ENCODE results near the gene GPR160. TPM values are rescaled to one million over a fixed set of nuclear protein-coding genes. Genes with fewer than 3 reads are reported as not detected.

GPR160 gene
- total and polyA plus RNA-seq, 10 of the 15 experiments (the other 5 are each of a cell fraction or from before 2014, with no cell fraction given): 1.2 to 57.7 (median 30.9) TPM

GRCh38 chr3:170083343-170083742 lies 45.5 kb downstream of the GPR160 start:
- ChIA-PET POLR2A (interaction anchor here (0.5 kb wide), 1 partner anchor 94 kb away, joined by 3 read pairs; no protein-coding TSS in a partner anchor), RAD21 (ENCODE audit: unreplicated experiment) (no interaction called here), CTCF (no interaction called here), SMC1A (ENCODE audit: uncharacterized antibody, unreplicated experiment) (interaction anchor here (1.7 kb wide), 1 partner anchor 9 kb away, joined by 3 read pairs; no protein-coding TSS in a partner anchor)
- H3K4me2 ChIP-seq (ENCODE audit: control insufficient read depth, insufficient read depth): no peak overlapping the region
- no peaks in the 10 kb centered on the region for H3K4me1 ChIP-seq (ENCODE audit: control insufficient read depth, insufficient read depth, low read length)
- H3K9me3 ChIP-seq (replicated peaks; ENCODE audit: control insufficient read depth, insufficient read depth, low read length): no peaks in the 10 kb centered on the region
- no peak overlapping the region for H3K4me3 ChIP-seq
- no peaks in the 10 kb centered on the region for H3K27me3 ChIP-seq (replicated peaks in 1 of 2; ENCODE audit: control insufficient read depth in 2 of 2, insufficient read depth in 2 of 2, low read length in 1 of 2)
- no peak overlapping the region for H3K9ac ChIP-seq (ENCODE audit: control insufficient read depth, insufficient read depth, low read length)
- no peak for DNase-seq (ENCODE audit: low read depth, low spot score)
- H3K79me2 ChIP-seq (ENCODE audit: control insufficient read depth, insufficient read depth, low read length): no peaks in the 10 kb centered on the region
- WGBS (ENCODE audit: insufficient coverage, insufficient replicate concordance, low lambda C conversion rate, missing lambda C conversion rate): 95% methylated on average over 1 of the region's 1 CpG
- in situ Hi-C loops (cut with MboI): no loop called here
- no peak overlapping the region; the same call in 1 of the 2 replicates for H3K27ac ChIP-seq (ENCODE audit: control insufficient read depth, insufficient read depth)
- intact Hi-C loops (cut with micrococcal nuclease; ENCODE audit: unreplicated experiment): no loop called here
- BruUV-seq (replicated peaks): no TSS peak
- no peak overlapping the region for H2AFZ ChIP-seq (ENCODE audit: control insufficient read depth, low read depth, low read length)
- no peak for ATAC-seq
- H4K20me1 ChIP-seq (ENCODE audit: control insufficient read depth, insufficient read depth): no peaks in the 10 kb centered on the region
- no peak for FAIRE-seq
- H3K36me3 ChIP-seq (ENCODE audit: control insufficient read depth in 2 of 2, insufficient read depth in 2 of 2, low read length in 1 of 2): 0 out of 4 replicates have a peak, but pooled peaks cover 0 to 12% of the 10 kb centered on the region in 2 experiments
- TF ChIP-seq POLR2AphosphoS2 (IDR thresholded peaks at IDR 0.05; ENCODE audit: low read depth, low read length) (no peak), ZNF217 (IDR thresholded peaks at IDR 0.05) (no peak), CREB1 (IDR thresholded peaks at IDR 0.05; ENCODE audit: low read depth) (no peak), MYC (IDR thresholded peaks at IDR 0.05; ENCODE audit: insufficient read depth, insufficient read length, insufficient replicate concordance, low read length, severe bottlenecking) (no peak), SMC3 (IDR thresholded peaks at IDR 0.05; ENCODE audit: borderline replicate concordance, low read length) (no peak), ASH2L (IDR thresholded peaks at IDR 0.05; ENCODE audit: borderline replicate concordance, low read depth) (no peak), E4F1 (IDR thresholded peaks at IDR 0.05; ENCODE audit: borderline replicate concordance, partially characterized antibody) (no peak), ZNF592 (IDR thresholded peaks at IDR 0.05) (no peak), CBFB (IDR thresholded peaks at IDR 0.05; ENCODE audit: low read depth) (no peak), SIX5 (IDR thresholded peaks at IDR 0.05; ENCODE audit: low read depth, low read length, severe bottlenecking) (no peak)
- TF ChIP-seq, protein P1, sequence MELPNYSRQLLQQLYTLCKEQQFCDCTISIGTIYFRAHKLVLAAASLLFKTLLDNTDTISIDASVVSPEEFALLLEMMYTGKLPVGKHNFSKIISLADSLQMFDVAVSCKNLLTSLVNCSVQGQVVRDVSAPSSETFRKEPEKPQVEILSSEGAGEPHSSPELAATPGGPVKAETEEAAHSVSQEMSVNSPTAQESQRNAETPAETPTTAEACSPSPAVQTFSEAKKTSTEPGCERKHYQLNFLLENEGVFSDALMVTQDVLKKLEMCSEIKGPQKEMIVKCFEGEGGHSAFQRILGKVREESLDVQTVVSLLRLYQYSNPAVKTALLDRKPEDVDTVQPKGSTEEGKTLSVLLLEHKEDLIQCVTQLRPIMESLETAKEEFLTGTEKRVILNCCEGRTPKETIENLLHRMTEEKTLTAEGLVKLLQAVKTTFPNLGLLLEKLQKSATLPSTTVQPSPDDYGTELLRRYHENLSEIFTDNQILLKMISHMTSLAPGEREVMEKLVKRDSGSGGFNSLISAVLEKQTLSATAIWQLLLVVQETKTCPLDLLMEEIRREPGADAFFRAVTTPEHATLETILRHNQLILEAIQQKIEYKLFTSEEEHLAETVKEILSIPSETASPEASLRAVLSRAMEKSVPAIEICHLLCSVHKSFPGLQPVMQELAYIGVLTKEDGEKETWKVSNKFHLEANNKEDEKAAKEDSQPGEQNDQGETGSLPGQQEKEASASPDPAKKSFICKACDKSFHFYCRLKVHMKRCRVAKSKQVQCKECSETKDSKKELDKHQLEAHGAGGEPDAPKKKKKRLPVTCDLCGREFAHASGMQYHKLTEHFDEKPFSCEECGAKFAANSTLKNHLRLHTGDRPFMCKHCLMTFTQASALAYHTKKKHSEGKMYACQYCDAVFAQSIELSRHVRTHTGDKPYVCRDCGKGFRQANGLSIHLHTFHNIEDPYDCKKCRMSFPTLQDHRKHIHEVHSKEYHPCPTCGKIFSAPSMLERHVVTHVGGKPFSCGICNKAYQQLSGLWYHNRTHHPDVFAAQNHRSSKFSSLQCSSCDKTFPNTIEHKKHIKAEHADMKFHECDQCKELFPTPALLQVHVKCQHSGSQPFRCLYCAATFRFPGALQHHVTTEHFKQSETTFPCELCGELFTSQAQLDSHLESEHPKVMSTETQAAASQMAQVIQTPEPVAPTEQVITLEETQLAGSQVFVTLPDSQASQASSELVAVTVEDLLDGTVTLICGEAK (IDR thresholded peaks at IDR 0.05; ENCODE audit: borderline replicate concordance): no peak
